ENCODE results near the gene ZNF507. TPM values are rescaled to one million over a fixed set of nuclear protein-coding genes. Genes with fewer than 3 reads are reported as not detected.

ZNF507 gene
- total and polyA plus RNA-seq, 5 donors from 2014 or later = 5.6 to 32.1 (median 6.1) TPM

- H3K27ac ChIP-seq (ENCODE audit: insufficient read depth, low read length, poor library complexity, severe bottlenecking) = no peak overlapping the region
- H3K4me1 Mint-ChIP-seq = peaks cover 0 to 34% (median 14%) of the 10 kb centered on the region in 4 donors
These were observed 61.0 kb downstream of the ZNF507 start for GRCh38 chr19:32406161-32407003.

GRCh38 chr19:32407004-32407992 is 61.9 kb downstream of the ZNF507 start:
- no peak for DNase-seq

More at GRCh38 chr19:32406161-32407003, 61.0 kb downstream of the ZNF507 start:
- ATAC-seq (ENCODE audit: low read depth in 2 of 2) (no peak), DNase-seq (no peak)
- peaks cover 13% of the 10 kb centered on the region for H3K36me3 ChIP-seq (ENCODE audit: control insufficient read depth, insufficient read depth, low read length)
- H3K4me1 ChIP-seq (ENCODE audit: control insufficient read depth, insufficient read depth, low read length, poor library complexity, severe bottlenecking) = peaks cover 16% of the 10 kb centered on the region
- Mint-ChIP-seq H3K27ac (peak overlapping the region; percentile 74 to 88 (median 86)), H3K36me3 (peaks cover 10% of the 10 kb centered on the region), H3K27me3 (no peaks in the 10 kb centered on the region), H3K4me3 (peak overlapping the region; percentile 89 to 97 (median 94)), H3K9me3 (no peaks in the 10 kb centered on the region)
- H3K4me3 ChIP-seq (ENCODE audit: low read depth, low read length) = peak overlapping the region; percentile 59
- H3K9me3 ChIP-seq (ENCODE audit: control insufficient read depth in 2 of 2, low read length in 2 of 2) = no peaks in the 10 kb centered on the region
- H3K27me3 ChIP-seq (ENCODE audit: control insufficient read depth, insufficient read depth, low read length) = no peaks in the 10 kb centered on the region

GRCh38 chr19:32415246-32415645 is 69.8 kb downstream of the ZNF507 start:
- no peaks in the 10 kb centered on the region for H3K9me3 Mint-ChIP-seq
- H3K36me3 Mint-ChIP-seq = peaks cover 38% of the 10 kb centered on the region
- no peak overlapping the region for H3K4me3 Mint-ChIP-seq
- Histone ChIP-seq H3K9me3 (ENCODE audit: control insufficient read depth in 2 of 2, low read length in 2 of 2) (no peaks in the 10 kb centered on the region), H3K27me3 (ENCODE audit: control insufficient read depth, insufficient read depth, low read length) (no peaks in the 10 kb centered on the region), H3K36me3 (ENCODE audit: control insufficient read depth, insufficient read depth, low read length) (peaks cover 14% of the 10 kb centered on the region), H3K27ac (ENCODE audit: insufficient read depth, low read length, poor library complexity, severe bottlenecking) (no peak overlapping the region), H3K4me1 (ENCODE audit: control insufficient read depth, insufficient read depth, low read length, poor library complexity, severe bottlenecking) (no peaks in the 10 kb centered on the region), H3K4me3 (ENCODE audit: low read depth, low read length) (no peak overlapping the region)
- no peaks in the 10 kb centered on the region for H3K27me3 Mint-ChIP-seq
- H3K4me1 Mint-ChIP-seq = peaks cover 0 to 8% (median 2%) of the 10 kb centered on the region in 4 donors
- no peak overlapping the region for H3K27ac Mint-ChIP-seq
- ATAC-seq (ENCODE audit: low read depth in 2 of 2) (no peak), DNase-seq (no peak)

More at GRCh38 chr19:32407004-32407992, 61.9 kb downstream of the ZNF507 start:
- Mint-ChIP-seq H3K27ac (peak overlapping the region in 2 of 3 donors; percentile 86 to 88), H3K27me3 (no peaks in the 10 kb centered on the region), H3K4me1 (peaks cover 0 to 34% (median 13%) of the 10 kb centered on the region in 4 donors), H3K36me3 (peaks cover 13% of the 10 kb centered on the region), H3K9me3 (no peaks in the 10 kb centered on the region), H3K4me3 (peak overlapping the region; percentile 89 to 97 (median 94))
- Histone ChIP-seq H3K4me1 (ENCODE audit: control insufficient read depth, insufficient read depth, low read length, poor library complexity, severe bottlenecking) (peaks cover 16% of the 10 kb centered on the region), H3K4me3 (ENCODE audit: low read depth, low read length) (peak overlapping the region; percentile 59), H3K36me3 (ENCODE audit: control insufficient read depth, insufficient read depth, low read length) (peaks cover 18% of the 10 kb centered on the region), H3K27ac (ENCODE audit: insufficient read depth, low read length, poor library complexity, severe bottlenecking) (no peak overlapping the region), H3K27me3 (ENCODE audit: control insufficient read depth, insufficient read depth, low read length) (no peaks in the 10 kb centered on the region), H3K9me3 (ENCODE audit: control insufficient read depth in 2 of 2, low read length in 2 of 2) (no peaks in the 10 kb centered on the region)
- no peak for ATAC-seq (ENCODE audit: low read depth in 2 of 2)

GRCh38 chr19:32415669-32416068 is 70.3 kb downstream of the ZNF507 start:
- H3K9me3 ChIP-seq (ENCODE audit: control insufficient read depth in 2 of 2, low read length in 2 of 2) = no peaks in the 10 kb centered on the region
- no peaks in the 10 kb centered on the region for H3K9me3 Mint-ChIP-seq
- H3K4me1 ChIP-seq (ENCODE audit: control insufficient read depth, insufficient read depth, low read length, poor library complexity, severe bottlenecking) = no peaks in the 10 kb centered on the region
- no peaks in the 10 kb centered on the region for H3K27me3 ChIP-seq (ENCODE audit: control insufficient read depth, insufficient read depth, low read length)
- peaks cover 13% of the 10 kb centered on the region for H3K36me3 ChIP-seq (ENCODE audit: control insufficient read depth, insufficient read depth, low read length)
- no peaks in the 10 kb centered on the region for H3K27me3 Mint-ChIP-seq
- no peak for ATAC-seq (ENCODE audit: low read depth in 2 of 2)
- H3K4me3 ChIP-seq (ENCODE audit: low read depth, low read length) = no peak overlapping the region
- peaks cover 0 to 8% (median 2%) of the 10 kb centered on the region in 4 donors for H3K4me1 Mint-ChIP-seq
- H3K27ac ChIP-seq (ENCODE audit: insufficient read depth, low read length, poor library complexity, severe bottlenecking) = no peak overlapping the region
- no peak for DNase-seq
- H3K36me3 Mint-ChIP-seq = peaks cover 38% of the 10 kb centered on the region
- peak overlapping the region in 1 of 3 donors; percentile 4 for H3K27ac Mint-ChIP-seq
- no peak overlapping the region for H3K4me3 Mint-ChIP-seq

GRCh38 chr19:32416749-32417456 is 71.5 kb downstream of the ZNF507 start:
- H3K36me3 ChIP-seq (ENCODE audit: control insufficient read depth, insufficient read depth, low read length) = peaks cover 8% of the 10 kb centered on the region
- H3K27me3 ChIP-seq (ENCODE audit: control insufficient read depth, insufficient read depth, low read length) = no peaks in the 10 kb centered on the region
- H3K4me1 ChIP-seq (ENCODE audit: control insufficient read depth, insufficient read depth, low read length, poor library complexity, severe bottlenecking) = peaks cover 4% of the 10 kb centered on the region
- no peaks in the 10 kb centered on the region for H3K27me3 Mint-ChIP-seq
- no peaks in the 10 kb centered on the region for H3K9me3 ChIP-seq (ENCODE audit: control insufficient read depth in 2 of 2, low read length in 2 of 2)
- no peak overlapping the region for H3K4me3 ChIP-seq (ENCODE audit: low read depth, low read length)
- peaks cover 37% of the 10 kb centered on the region for H3K36me3 Mint-ChIP-seq
- no peak overlapping the region for H3K4me3 Mint-ChIP-seq
- no peak overlapping the region for H3K27ac Mint-ChIP-seq
- DNase-seq (no peak), ATAC-seq (ENCODE audit: low read depth in 2 of 2) (no peak)
- H3K9me3 Mint-ChIP-seq = no peaks in the 10 kb centered on the region
- no peak overlapping the region for H3K27ac ChIP-seq (ENCODE audit: insufficient read depth, low read length, poor library complexity, severe bottlenecking)
- H3K4me1 Mint-ChIP-seq = peaks cover 4 to 9% (median 6%) of the 10 kb centered on the region in 4 donors

GRCh38 chr19:32418155-32418554 is 72.7 kb downstream of the ZNF507 start:
- H3K9me3 Mint-ChIP-seq = peaks cover 0 to 1% (median 0%) of the 10 kb centered on the region in 7 donors
- no peak overlapping the region for H3K27ac ChIP-seq (ENCODE audit: insufficient read depth, low read length, poor library complexity, severe bottlenecking)
- no peak overlapping the region for H3K4me3 Mint-ChIP-seq
- H3K27ac Mint-ChIP-seq = no peak overlapping the region
- H3K4me1 ChIP-seq (ENCODE audit: control insufficient read depth, insufficient read depth, low read length, poor library complexity, severe bottlenecking) = peaks cover 5% of the 10 kb centered on the region
- H3K4me3 ChIP-seq (ENCODE audit: low read depth, low read length) = no peak overlapping the region
- ATAC-seq (ENCODE audit: low read depth in 2 of 2) (no peak), DNase-seq (no peak)
- no peaks in the 10 kb centered on the region for H3K9me3 ChIP-seq (ENCODE audit: control insufficient read depth in 2 of 2, low read length in 2 of 2)
- peaks cover 2% of the 10 kb centered on the region for H3K36me3 ChIP-seq (ENCODE audit: control insufficient read depth, insufficient read depth, low read length)
- H3K36me3 Mint-ChIP-seq = peaks cover 31% of the 10 kb centered on the region
- no peaks in the 10 kb centered on the region for H3K27me3 ChIP-seq (ENCODE audit: control insufficient read depth, insufficient read depth, low read length)
- no peaks in the 10 kb centered on the region for H3K27me3 Mint-ChIP-seq
- peaks cover 14 to 17% (median 14%) of the 10 kb centered on the region in 4 donors for H3K4me1 Mint-ChIP-seq

Data from CD4-positive, CD25-positive, alpha-beta regulatory T cell (primary cell).